HG02763 (cell line): ENCODE results near the gene ZSCAN5A.
"Not testable (repeated sequence)": the region's sequence is repeated elsewhere in the genome, so short reads cannot be mapped to it uniquely, and the experiment has no call there.

Experiments
- ATAC-seq: cut with Tn5 transposase; IDR thresholded peaks from one replicate; pipeline ENCODE4 v1.9.1; 2021; ENCODE audit warnings: mild to moderate bottlenecking, moderate library complexity; ENCODE audit not compliant: unreplicated experiment

ZSCAN5A gene

GRCh38 chr19:56273563-56274117 lies 41.0 kb downstream of the ZSCAN5A start:
- no peak for ATAC-seq

- no peak for ATAC-seq
These were observed 42.4 kb downstream of the ZSCAN5A start, which contains the start of gene EDDM13 for GRCh38 chr19:56272161-56272798. Gene EDDM13 (plus strand): TSS chr19:56272748. CDS start chr19:56272835, 87 bp downstream.

GRCh38 chr19:56271151-56271550 lies 43.5 kb downstream of the ZSCAN5A start:
- ATAC-seq: no peak

GRCh38 chr19:56270676-56271075 lies 44.0 kb downstream of the ZSCAN5A start:
- ATAC-seq: no peak

GRCh38 chr19:56269348-56269747 lies 45.3 kb downstream of the ZSCAN5A start:
- no peak for ATAC-seq

- no peak for ATAC-seq
These were observed 48.6 kb downstream of the ZSCAN5A start for GRCh38 chr19:56266051-56266450.

GRCh38 chr19:56263319-56263718 lies 51.3 kb downstream of the ZSCAN5A start:
- ATAC-seq: no peak

GRCh38 chr19:56261932-56262331 lies 52.7 kb downstream of the ZSCAN5A start:
- not testable (repeated sequence) for ATAC-seq

- ATAC-seq: no peak
These were observed 53.5 kb downstream of the ZSCAN5A start for GRCh38 chr19:56261145-56261544.

- no peak for ATAC-seq
These were observed 56.4 kb downstream of the ZSCAN5A start for GRCh38 chr19:56258272-56258671.

GRCh38 chr19:56253737-56254136 lies 60.9 kb downstream of the ZSCAN5A start:
- ATAC-seq: no peak

GRCh38 chr19:56252699-56253422 lies 61.8 kb downstream of the ZSCAN5A start:
- ATAC-seq: no peak

GRCh38 chr19:56248736-56249338 lies 65.8 kb downstream of the ZSCAN5A start:
- ATAC-seq: not testable (repeated sequence)

- not testable (repeated sequence) for ATAC-seq
These were observed 68.9 kb downstream of the ZSCAN5A start for GRCh38 chr19:56245764-56246163.

- ATAC-seq: no peak
These were observed 69.4 kb downstream of the ZSCAN5A start for GRCh38 chr19:56245121-56245740.

GRCh38 chr19:56223481-56223880 lies 91.2 kb downstream of the ZSCAN5A start:
- no peak for ATAC-seq

- ATAC-seq: no peak
These were observed 91.7 kb downstream of the ZSCAN5A start for GRCh38 chr19:56222901-56223300.

GRCh38 chr19:56221851-56222250 lies 92.8 kb downstream of the ZSCAN5A start:
- no peak for ATAC-seq

GRCh38 chr19:56221442-56221841 lies 93.2 kb downstream of the ZSCAN5A start:
- ATAC-seq: not testable (repeated sequence)

- no peak for ATAC-seq
These were observed 95.7 kb downstream of the ZSCAN5A start for GRCh38 chr19:56218961-56219360.
